Measurements from ENCODE around the gene FHAD1.

Gene FHAD1

DNA sequence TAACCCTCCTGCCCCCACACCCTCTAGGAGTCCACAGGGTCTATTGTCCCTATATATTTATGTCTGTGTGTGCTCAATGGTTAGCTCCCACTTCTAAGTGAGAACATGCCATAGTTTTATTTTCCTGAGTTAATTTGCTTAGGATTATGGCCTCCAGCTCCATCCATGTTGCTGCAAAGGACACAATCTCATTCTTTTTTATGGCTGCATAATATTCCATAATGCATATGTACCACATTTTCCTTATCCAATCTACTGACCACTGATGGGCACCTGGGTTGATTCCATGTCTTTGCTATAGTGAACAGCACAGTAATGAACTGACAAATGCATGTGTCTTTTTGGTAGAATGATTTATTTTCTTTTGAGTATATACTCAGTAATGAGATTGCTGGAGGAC lies 13.3 kb upstream of the FHAD1 start:
- H3K9me3 ChIP-seq (ENCODE audit: insufficient read depth, low read depth, low read length) = no peaks in the 10 kb centered on the region
- no peaks in the 10 kb centered on the region for H3K36me3 ChIP-seq (ENCODE audit: insufficient read depth, low read length)
- no peak overlapping the region for H3K27ac ChIP-seq (ENCODE audit: low read depth, low read length)
- H3K9ac ChIP-seq (ENCODE audit: low read depth, low read length) = no peak overlapping the region
- H3K27me3 ChIP-seq (ENCODE audit: insufficient read depth, low read length) = no peaks in the 10 kb centered on the region
- H3K4me3 ChIP-seq (ENCODE audit: low read length) = no peak overlapping the region
- peaks cover 6% of the 10 kb centered on the region; the same call in 1 of the 2 replicates for H3K4me1 ChIP-seq (ENCODE audit: insufficient read depth, low read length)

DNA sequence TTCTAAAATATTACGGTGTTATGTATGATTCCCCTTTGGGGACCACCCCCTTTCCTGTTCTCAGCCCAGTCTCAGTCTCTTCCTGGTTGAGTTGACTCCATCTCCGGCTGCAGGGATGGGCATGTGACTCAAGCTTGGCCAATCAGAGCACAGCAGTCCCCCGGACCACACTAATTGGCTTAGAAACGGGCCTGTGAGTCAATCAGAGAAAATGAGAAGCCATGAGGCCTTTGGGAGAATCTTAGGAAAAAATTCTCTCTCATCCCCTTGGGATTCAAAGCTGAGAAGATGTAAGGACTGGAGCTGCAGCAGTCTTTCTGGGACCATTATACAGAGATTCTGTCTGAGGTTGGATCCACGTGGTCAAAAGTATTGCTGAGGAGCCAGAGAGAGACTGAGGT lies 10.7 kb upstream of the FHAD1 start:
- Histone ChIP-seq H3K4me3 (ENCODE audit: low read length) (no peak overlapping the region), H3K27ac (ENCODE audit: low read depth, low read length) (no peak overlapping the region), H3K9me3 (ENCODE audit: insufficient read depth, low read depth, low read length) (no peaks in the 10 kb centered on the region), H3K9ac (ENCODE audit: low read depth, low read length) (no peak overlapping the region), H3K27me3 (ENCODE audit: insufficient read depth, low read length) (no peaks in the 10 kb centered on the region), H3K4me1 (ENCODE audit: insufficient read depth, low read length) (peaks cover 6% of the 10 kb centered on the region; the same call in 1 of the 2 replicates), H3K36me3 (ENCODE audit: insufficient read depth, low read length) (no peaks in the 10 kb centered on the region)
- 89% methylated on average over 5 of the region's 5 CpGs for WGBS

DNA sequence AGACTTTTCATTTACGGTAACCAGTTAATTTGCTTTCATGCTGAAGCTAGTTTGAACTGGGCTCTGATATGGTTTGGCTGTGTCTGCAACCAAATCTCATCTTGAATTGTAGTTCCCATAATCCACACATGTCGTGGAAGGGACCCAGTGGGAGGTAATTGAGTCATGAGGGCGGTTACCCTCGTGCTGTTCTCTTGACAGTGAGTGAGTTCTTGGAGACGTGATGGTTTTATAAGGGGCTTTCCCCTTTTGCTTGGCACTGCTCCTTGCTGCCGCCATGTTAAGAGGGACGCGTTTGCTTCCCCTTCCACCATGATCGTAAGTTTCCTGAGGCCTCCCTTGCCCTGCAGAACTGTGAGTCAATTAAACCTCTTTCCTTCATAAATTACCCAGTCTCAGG lies 10.3 kb upstream of the FHAD1 start:
- Histone ChIP-seq H3K4me3 (ENCODE audit: low read length) (no peak overlapping the region), H3K4me1 (ENCODE audit: insufficient read depth, low read length) (peaks cover 6% of the 10 kb centered on the region; the same call in 1 of the 2 replicates), H3K27me3 (ENCODE audit: insufficient read depth, low read length) (no peaks in the 10 kb centered on the region), H3K27ac (ENCODE audit: low read depth, low read length) (no peak overlapping the region), H3K9me3 (ENCODE audit: insufficient read depth, low read depth, low read length) (no peaks in the 10 kb centered on the region), H3K36me3 (ENCODE audit: insufficient read depth, low read length) (no peaks in the 10 kb centered on the region), H3K9ac (ENCODE audit: low read depth, low read length) (no peak overlapping the region)
- WGBS = 91% methylated on average over 9 of the region's 9 CpGs

DNA sequence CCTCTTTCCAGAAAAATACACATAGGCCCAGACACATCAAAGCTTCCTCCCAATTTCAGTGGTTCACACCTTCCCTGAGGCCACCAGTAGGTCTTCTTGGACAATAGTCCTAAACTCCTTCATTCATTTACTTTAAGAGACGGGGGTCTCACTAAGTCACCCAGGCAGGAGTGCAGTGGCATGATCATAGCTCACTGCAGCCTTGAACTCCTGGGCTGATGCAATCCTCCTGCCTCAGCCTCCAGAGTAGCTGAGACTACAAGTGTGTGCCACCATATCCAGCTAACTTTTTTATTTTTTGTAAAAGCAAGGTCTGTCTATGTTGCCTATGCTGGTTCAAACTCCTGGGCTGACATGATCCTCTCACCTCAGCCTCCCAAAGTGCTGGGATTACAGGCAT lies 8.2 kb upstream of the FHAD1 start:
- Histone ChIP-seq H3K4me1 (ENCODE audit: insufficient read depth, low read length) (peaks cover 6% of the 10 kb centered on the region; the same call in 1 of the 2 replicates), H3K27ac (ENCODE audit: low read depth, low read length) (no peak overlapping the region), H3K4me3 (ENCODE audit: low read length) (no peak overlapping the region), H3K9ac (ENCODE audit: low read depth, low read length) (no peak overlapping the region), H3K27me3 (ENCODE audit: insufficient read depth, low read length) (no peaks in the 10 kb centered on the region), H3K9me3 (ENCODE audit: insufficient read depth, low read depth, low read length) (no peaks in the 10 kb centered on the region), H3K36me3 (ENCODE audit: insufficient read depth, low read length) (no peaks in the 10 kb centered on the region)
- 84% methylated on average over 1 of the region's 1 CpG for WGBS

- Histone ChIP-seq H3K27ac (ENCODE audit: low read depth, low read length) (no peak overlapping the region), H3K27me3 (ENCODE audit: insufficient read depth, low read length) (no peaks in the 10 kb centered on the region), H3K4me3 (ENCODE audit: low read length) (no peak overlapping the region), H3K36me3 (ENCODE audit: insufficient read depth, low read length) (no peaks in the 10 kb centered on the region), H3K9me3 (ENCODE audit: insufficient read depth, low read depth, low read length) (no peaks in the 10 kb centered on the region), H3K9ac (ENCODE audit: low read depth, low read length) (no peak overlapping the region), H3K4me1 (ENCODE audit: insufficient read depth, low read length) (peaks cover 19% of the 10 kb centered on the region)
- 92% methylated on average over 7 of the region's 7 CpGs for WGBS
Measured at GRCh38 chr1:15242766-15243165, 4.3 kb upstream of the FHAD1 start.

DNA sequence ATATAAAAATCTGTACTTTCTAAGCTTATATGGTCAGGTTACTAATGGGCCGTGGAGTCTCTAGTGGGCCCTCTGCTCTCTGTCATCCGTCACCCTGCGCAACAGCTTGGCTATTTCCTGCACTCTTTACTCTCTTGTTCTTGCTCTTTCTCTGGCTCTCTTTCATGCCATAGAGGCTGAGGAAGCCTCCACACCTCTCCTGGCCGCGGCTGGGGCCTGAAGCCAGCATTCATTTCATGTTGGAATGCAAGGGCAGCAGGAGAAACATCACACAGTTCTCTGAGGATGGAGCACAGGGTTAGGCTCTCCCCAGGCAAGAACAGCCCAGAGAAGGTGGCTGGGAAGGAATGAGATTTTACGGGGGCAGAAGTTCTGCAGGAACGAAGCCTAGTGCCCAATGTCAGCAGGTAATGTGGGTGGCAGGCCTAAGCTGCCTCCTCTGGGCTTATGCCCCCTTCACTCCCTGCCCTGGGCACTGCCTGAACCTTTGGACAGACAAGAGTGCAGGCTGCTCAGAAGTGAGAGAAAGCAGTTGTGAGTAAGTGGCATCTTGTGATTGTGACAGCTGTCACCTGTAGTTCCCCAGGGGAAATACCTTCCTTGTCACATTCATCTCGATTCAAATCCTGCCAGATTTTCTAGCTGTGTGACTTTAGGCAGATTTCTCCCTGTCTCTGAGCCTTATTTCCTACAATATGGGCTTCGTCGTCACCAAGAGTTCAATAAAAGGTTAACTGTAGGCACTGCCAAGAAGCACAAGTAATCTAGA lies 3.6 kb upstream of the FHAD1 start:
- no peak overlapping the region for H3K4me3 ChIP-seq (ENCODE audit: low read length)
- peaks cover 23% of the 10 kb centered on the region for H3K4me1 ChIP-seq (ENCODE audit: insufficient read depth, low read length)
- no peaks in the 10 kb centered on the region for H3K27me3 ChIP-seq (ENCODE audit: insufficient read depth, low read length)
- H3K9ac ChIP-seq (ENCODE audit: low read depth, low read length) = no peak overlapping the region
- no peaks in the 10 kb centered on the region for H3K36me3 ChIP-seq (ENCODE audit: insufficient read depth, low read length)
- 76% methylated on average over 10 of the region's 10 CpGs for WGBS
- no peak overlapping the region for H3K27ac ChIP-seq (ENCODE audit: low read depth, low read length)
- no peaks in the 10 kb centered on the region for H3K9me3 ChIP-seq (ENCODE audit: insufficient read depth, low read depth, low read length)

DNA sequence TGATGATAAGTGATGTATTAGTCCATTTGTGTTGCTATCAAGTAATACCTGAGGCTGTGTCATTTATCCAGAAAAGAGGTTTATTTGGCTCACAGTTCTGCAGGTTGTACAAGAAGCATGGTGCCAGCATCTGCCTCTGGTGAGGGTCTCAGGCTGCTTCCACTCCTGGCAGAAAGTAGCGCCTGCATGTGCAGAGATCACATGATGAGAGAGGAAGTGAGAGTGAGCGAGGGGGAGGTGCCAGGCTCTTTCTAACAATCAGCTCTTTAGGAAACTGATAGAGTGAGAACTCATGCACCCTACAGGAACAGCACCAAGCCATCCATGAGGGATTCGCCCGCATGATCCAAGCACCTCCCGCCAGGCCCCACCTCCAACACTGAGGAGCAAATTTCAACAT lies 2.2 kb upstream of the FHAD1 start:
- Histone ChIP-seq H3K4me1 (ENCODE audit: insufficient read depth, low read length) (peaks cover 23% of the 10 kb centered on the region), H3K27ac (ENCODE audit: low read depth, low read length) (no peak overlapping the region), H3K9me3 (ENCODE audit: insufficient read depth, low read depth, low read length) (no peaks in the 10 kb centered on the region), H3K27me3 (ENCODE audit: insufficient read depth, low read length) (no peaks in the 10 kb centered on the region), H3K36me3 (ENCODE audit: insufficient read depth, low read length) (no peaks in the 10 kb centered on the region), H3K4me3 (ENCODE audit: low read length) (no peak overlapping the region), H3K9ac (ENCODE audit: low read depth, low read length) (no peak overlapping the region)
- 69% methylated on average over 4 of the region's 5 CpGs for WGBS

DNA sequence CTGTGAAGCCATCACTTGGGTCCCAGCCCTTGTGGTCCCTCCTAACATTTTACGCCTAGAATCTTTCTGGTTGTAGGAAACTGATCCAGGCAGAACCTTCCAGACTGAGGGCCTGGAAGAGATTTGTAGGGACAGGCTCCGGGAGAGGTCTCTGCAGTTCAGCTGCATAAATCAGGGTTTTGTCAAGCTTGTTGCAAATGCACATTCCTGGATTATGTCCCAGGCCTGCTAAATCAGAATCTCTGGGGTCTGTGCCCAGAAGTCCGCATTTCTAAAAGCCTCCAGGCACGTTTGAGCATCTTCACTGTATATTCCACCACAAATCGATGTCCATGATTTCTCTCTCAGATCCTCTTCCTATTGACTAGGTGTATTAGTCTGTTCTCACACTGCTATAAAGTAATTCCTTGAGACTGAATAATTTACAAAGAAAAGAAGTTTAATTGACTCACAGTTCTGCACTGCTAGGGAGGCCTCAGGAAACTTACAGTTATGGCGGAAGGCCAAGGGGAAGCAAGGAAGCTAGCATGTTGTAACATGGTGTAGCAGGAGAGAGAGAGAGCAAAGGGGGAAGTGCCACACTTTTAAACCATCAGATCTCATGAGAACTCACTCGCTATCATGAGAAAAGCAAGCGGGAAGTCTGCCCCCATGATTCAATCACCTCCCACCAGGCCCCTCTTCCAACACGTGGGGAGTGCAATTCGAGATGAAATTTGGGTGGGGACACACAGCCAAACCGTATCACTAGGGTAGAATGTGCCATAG lies 1.2 kb upstream of the FHAD1 start:
- Histone ChIP-seq H3K9me3 (ENCODE audit: insufficient read depth, low read depth, low read length) (no peaks in the 10 kb centered on the region), H3K36me3 (ENCODE audit: insufficient read depth, low read length) (no peaks in the 10 kb centered on the region), H3K27me3 (ENCODE audit: insufficient read depth, low read length) (no peaks in the 10 kb centered on the region), H3K9ac (ENCODE audit: low read depth, low read length) (no peak overlapping the region), H3K27ac (ENCODE audit: low read depth, low read length) (no peak overlapping the region), H3K4me3 (ENCODE audit: low read length) (no peak overlapping the region), H3K4me1 (ENCODE audit: insufficient read depth, low read length) (peaks cover 23% of the 10 kb centered on the region)
- WGBS = 81% methylated on average over 10 of the region's 11 CpGs

DNA sequence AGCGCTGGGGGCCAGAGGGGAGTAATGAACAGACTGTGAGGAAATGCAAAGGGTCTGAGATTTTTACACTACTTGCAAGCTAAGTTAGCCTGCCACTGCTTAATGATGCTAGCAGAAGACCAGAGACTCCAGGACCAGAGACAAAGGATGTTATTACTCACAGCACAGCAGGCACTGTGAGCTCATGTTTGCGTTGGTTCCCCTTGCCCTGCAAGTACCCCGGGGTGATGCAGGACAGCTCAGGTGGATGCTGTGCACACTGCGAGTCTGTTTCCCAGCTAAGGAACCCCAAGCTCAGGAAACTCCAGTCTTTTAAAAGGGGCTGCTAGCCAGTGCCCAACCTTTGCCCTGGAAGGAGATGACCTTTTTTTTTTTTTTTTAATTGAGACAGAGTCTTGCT lies 1.2 kb downstream of the FHAD1 start:
- Histone ChIP-seq H3K27ac (ENCODE audit: low read depth, low read length) (no peak overlapping the region), H3K27me3 (ENCODE audit: insufficient read depth, low read length) (no peaks in the 10 kb centered on the region), H3K9me3 (ENCODE audit: insufficient read depth, low read depth, low read length) (no peaks in the 10 kb centered on the region), H3K4me1 (ENCODE audit: insufficient read depth, low read length) (peaks cover 23% of the 10 kb centered on the region), H3K4me3 (ENCODE audit: low read length) (no peak overlapping the region), H3K9ac (ENCODE audit: low read depth, low read length) (no peak overlapping the region), H3K36me3 (ENCODE audit: insufficient read depth, low read length) (no peaks in the 10 kb centered on the region)
- WGBS = 82% methylated on average over 4 of the region's 4 CpGs

- Histone ChIP-seq H3K4me3 (ENCODE audit: low read length) (no peak overlapping the region), H3K36me3 (ENCODE audit: insufficient read depth, low read length) (no peaks in the 10 kb centered on the region), H3K27me3 (ENCODE audit: insufficient read depth, low read length) (no peaks in the 10 kb centered on the region), H3K27ac (ENCODE audit: low read depth, low read length) (no peak overlapping the region), H3K4me1 (ENCODE audit: insufficient read depth, low read length) (peaks cover 23% of the 10 kb centered on the region), H3K9ac (ENCODE audit: low read depth, low read length) (no peak overlapping the region), H3K9me3 (ENCODE audit: insufficient read depth, low read depth, low read length) (no peaks in the 10 kb centered on the region)
- WGBS = 82% methylated on average over 5 of the region's 5 CpGs
Measured at GRCh38 chr1:15249081-15249480, 2.1 kb downstream of the FHAD1 start.

DNA sequence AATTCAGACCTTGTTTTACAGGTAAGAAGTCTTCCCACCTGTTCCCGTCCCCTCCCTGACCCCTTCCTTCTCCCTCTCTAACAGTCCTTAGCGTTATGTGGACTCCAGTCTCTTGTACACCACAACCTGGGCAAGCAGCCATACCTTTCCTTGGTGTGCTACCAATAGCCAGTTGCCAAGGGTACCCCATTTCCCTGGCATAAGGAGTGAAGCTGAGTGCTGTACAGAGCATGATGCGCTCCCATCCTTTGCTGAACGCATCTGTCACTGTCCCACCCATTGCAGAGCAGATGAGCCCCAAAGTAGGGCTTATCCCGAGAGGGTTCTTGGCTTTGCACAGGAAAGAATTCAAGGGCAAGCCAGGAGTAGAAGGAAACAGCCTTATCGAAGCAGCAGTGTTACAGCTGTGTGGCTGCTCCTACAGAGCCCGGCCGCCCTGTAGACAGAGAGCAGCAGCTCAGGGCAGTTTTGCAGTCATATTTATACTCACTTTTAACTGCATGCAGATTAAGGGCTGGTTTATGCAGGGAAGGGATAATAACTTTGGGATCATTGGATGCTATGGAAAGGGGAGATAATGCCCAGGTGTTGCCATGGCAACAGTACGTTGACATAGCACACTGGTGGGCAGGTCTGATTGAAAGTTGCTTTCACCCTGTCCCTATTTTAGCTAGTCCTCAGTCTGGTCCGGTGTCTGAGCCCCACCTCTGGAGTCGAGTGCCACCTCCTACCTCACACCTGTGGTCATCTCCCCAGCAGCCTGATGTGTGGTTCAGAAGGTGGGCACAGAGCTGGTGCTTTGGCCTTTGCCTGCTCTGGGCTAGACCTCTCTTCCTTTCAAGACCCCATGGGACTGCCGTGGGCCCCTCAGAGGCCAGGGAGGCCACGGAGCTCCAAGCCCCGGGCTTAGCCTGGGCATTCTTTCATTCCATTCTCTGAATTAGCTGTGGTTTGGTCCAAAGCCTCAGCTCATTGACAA lies 5.1 kb downstream of the FHAD1 start:
- Histone ChIP-seq H3K36me3 (ENCODE audit: insufficient read depth, low read length) (no peaks in the 10 kb centered on the region), H3K4me3 (ENCODE audit: low read length) (no peak overlapping the region), H3K9me3 (ENCODE audit: insufficient read depth, low read depth, low read length) (no peaks in the 10 kb centered on the region), H3K27me3 (ENCODE audit: insufficient read depth, low read length) (no peaks in the 10 kb centered on the region), H3K27ac (ENCODE audit: low read depth, low read length) (no peak overlapping the region), H3K9ac (ENCODE audit: low read depth, low read length) (no peak overlapping the region), H3K4me1 (ENCODE audit: insufficient read depth, low read length) (peaks cover 7% of the 10 kb centered on the region)
- 88% methylated on average over 14 of the region's 14 CpGs for WGBS
